Esophagus muscularis mucosa (tissue), 4 donors: ENCODE data around the gene FAM89B.

Source experiments
- CTCF ChIP-seq, 3 experiments: fragments of 200-600 bp in 2 of 3; fragments of 450-650 bp in 1 of 3; sonication (generic) in 2 of 3; IDR thresholded peaks; one replicate each; pipeline ENCODE4 v1.5.1; 2017 to 2019; ENCODE audit warnings: antibody characterized with exemption in 3 of 3, mild to moderate bottlenecking in 2 of 3, moderate library complexity in 1 of 3
- EP300 ChIP-seq: sonication (generic); formaldehyde crosslinking; IDR thresholded peaks from one replicate; pipeline ENCODE4 v1.6.1; 2017; ENCODE audit warnings: antibody characterized with exemption
- POLR2A ChIP-seq: fragments of 450-650 bp; IDR thresholded peaks from one replicate; pipeline ENCODE4 v1.6.1; 2017; ENCODE audit warnings: antibody characterized with exemption, moderate library complexity, mild to moderate bottlenecking, low read depth
- POLR2AphosphoS5 ChIP-seq, 2 donors: sonication (generic); formaldehyde crosslinking; IDR thresholded peaks; one replicate each; pipeline ENCODE4 v1.6.1; 2017; ENCODE audit warnings: antibody characterized with exemption in 2 of 2

GRCh38 chr11:65554057-65554818 is 18.1 kb upstream of the FAM89B start:
- TF ChIP-seq POLR2A, result no peak
- no peak for TF ChIP-seq POLR2AphosphoS5 (IDR thresholded peaks at IDR 0.05)
- no peak for TF ChIP-seq CTCF (IDR thresholded peaks at IDR 0.05)
- no peak for TF ChIP-seq EP300
